HEK293 (cell line): ENCODE data around the gene DCAF15.

ENCODE experiments used
- CTCF ChIA-PET: fragments of 350-600 bp; formaldehyde crosslinking; extraction: SDS; loops from one replicate; lab custom pipeline; 2021; ENCODE audit warnings: antibody characterized with exemption; lab: Yijun Ruan, JAX
- POLR2A ChIA-PET: fragments of 300-600 bp; formaldehyde crosslinking; extraction: SDS; loops from one replicate; lab custom pipeline; 2020; ENCODE audit warnings: antibody characterized with exemption, inconsistent platforms; lab: Yijun Ruan, JAX
- H3K27ac ChIP-seq: fragments of 200-500 bp; sonication (Bioruptor generic); 2 replicates; pipeline ENCODE4 v1.5.1; 2014; ENCODE audit warnings: low read depth, low read length, control low read depth, inconsistent platforms; ENCODE audit errors: extremely low read depth
- H3K36me3 ChIP-seq, 2 experiments: fragments of 200-500 bp in 1 of 2; sonication (Bioruptor generic) in 1 of 2; 1 replicate in 1 of 2; 2 replicates in 1 of 2; pipeline ENCODE4 v1.5.1; 2014 to 2017; ENCODE audit warnings: inconsistent platforms in 2 of 2, low read length in 2 of 2; ENCODE audit not compliant: control insufficient read depth in 2 of 2, insufficient read depth in 1 of 2
- H3K4me1 ChIP-seq: fragments of 200-500 bp; sonication (Bioruptor generic); 2 replicates; pipeline ENCODE4 v1.5.1; 2014; ENCODE audit warnings: mild to moderate bottlenecking, low read length, inconsistent platforms; ENCODE audit not compliant: control insufficient read depth, insufficient read depth
- H3K4me3 ChIP-seq: 2 replicates; pipeline ENCODE4 v1.5.1; 2011; ENCODE audit warnings: low read depth, mild to moderate bottlenecking, control low read depth, low read length, moderate library complexity
- H3K9me3 ChIP-seq: fragments of 200-500 bp; sonication (Bioruptor generic); 2 replicates; pipeline ENCODE4 v1.5.1; 2014; ENCODE audit warnings: low read depth, low read length, inconsistent platforms; ENCODE audit not compliant: control insufficient read depth, insufficient read depth
- PRDM10 ChIP-seq: fragments of 450-650 bp; formaldehyde crosslinking; IDR thresholded peaks from 2 replicates; pipeline ENCODE4 v1.5.1; 2016; ENCODE audit warnings: missing biosample characterization, missing genetic modification characterization
- PRDM2 ChIP-seq: fragments of 450-650 bp; formaldehyde crosslinking; IDR thresholded peaks from 2 replicates; pipeline ENCODE4 v1.5.1; 2016; ENCODE audit warnings: missing biosample characterization, missing genetic modification characterization, borderline replicate concordance
- ZNF18 ChIP-seq: fragments of 450-650 bp; formaldehyde crosslinking; IDR thresholded peaks from 2 replicates; pipeline ENCODE4 v1.5.1; 2016; ENCODE audit warnings: missing biosample characterization, missing genetic modification characterization
- ZNF280D ChIP-seq: fragments of 450-650 bp; formaldehyde crosslinking; IDR thresholded peaks from 2 replicates; pipeline ENCODE4 v1.5.1; 2016; ENCODE audit warnings: missing biosample characterization, missing genetic modification characterization
- ZNF394 ChIP-seq: fragments of 450-650 bp; formaldehyde crosslinking; IDR thresholded peaks from 2 replicates; pipeline ENCODE4 v1.5.1; 2016; ENCODE audit warnings: missing biosample characterization, missing genetic modification characterization, mild to moderate bottlenecking, moderate library complexity, borderline replicate concordance
- ZNF488 ChIP-seq: fragments of 450-650 bp; formaldehyde crosslinking; IDR thresholded peaks from 2 replicates; pipeline ENCODE4 v1.5.1; 2016; ENCODE audit warnings: missing biosample characterization, missing genetic modification characterization
- ZNF571 ChIP-seq: fragments of 450-650 bp; formaldehyde crosslinking; IDR thresholded peaks from 2 replicates; pipeline ENCODE4 v1.5.0; 2017; ENCODE audit warnings: missing biosample characterization, missing genetic modification characterization
- ZNF670 ChIP-seq: fragments of 450-650 bp; formaldehyde crosslinking; IDR thresholded peaks from 2 replicates; pipeline ENCODE4 v1.5.1; 2016; ENCODE audit warnings: missing biosample characterization, missing genetic modification characterization, low read depth
- ZSCAN5A ChIP-seq: fragments of 450-650 bp; formaldehyde crosslinking; IDR thresholded peaks from 2 replicates; pipeline ENCODE4 v1.5.1; 2016; ENCODE audit warnings: missing biosample characterization, missing genetic modification characterization

The DCAF15 gene

GRCh38 chr19:13920524-13920923 is 31.8 kb upstream of the DCAF15 start:
- ChIA-PET POLR2A (interaction anchor here (1.1 to 1.7 kb wide), 2 partner anchors 11 to 86 kb away, joined by 6 to 7 read pairs; partner anchors contain the start of gene RFX1), CTCF (interaction anchor here (0.6 to 1.2 kb wide), 2 partner anchors 9 to 585 kb away, joined by 3 to 4 read pairs; no protein-coding TSS in a partner anchor)
- no peak for TF ChIP-seq PRDM10 (tag by site-specific recombination)
- no peak for TF ChIP-seq ZNF488 (tag by site-specific recombination)
- no peak for TF ChIP-seq ZNF394 (tag by site-specific recombination)
- no peak for TF ChIP-seq ZNF571 (tag by site-specific recombination)
- no peak for TF ChIP-seq ZNF18
- no peak for TF ChIP-seq PRDM2 (tag by site-specific recombination)
- no peak for TF ChIP-seq ZNF670 (tag by site-specific recombination)
- no peak for TF ChIP-seq ZSCAN5A (tag by site-specific recombination)
- no peak for TF ChIP-seq ZNF280D (tag by site-specific recombination)
- H3K9me3 ChIP-seq, result no peaks in the 10 kb centered on the region
- peaks cover 57 to 87% of the 10 kb centered on the region in 2 experiments for H3K36me3 ChIP-seq
- no peak overlapping the region for H3K27ac ChIP-seq
- H3K4me3 ChIP-seq, result no peak overlapping the region
- H3K4me1 ChIP-seq, result no peaks in the 10 kb centered on the region
